HG03039 (cell line): ENCODE data around the gene MORN4.
"Not testable (repeated sequence)": the region's sequence is repeated elsewhere in the genome, so short reads cannot be mapped to it uniquely, and the experiment has no call there.

Source experiments
- ATAC-seq: cut with Tn5 transposase; IDR thresholded peaks from one replicate; pipeline ENCODE4 v1.9.1; 2021; ENCODE audit warnings: mild to moderate bottlenecking, moderate library complexity; ENCODE audit not compliant: unreplicated experiment

Gene MORN4

DNA sequence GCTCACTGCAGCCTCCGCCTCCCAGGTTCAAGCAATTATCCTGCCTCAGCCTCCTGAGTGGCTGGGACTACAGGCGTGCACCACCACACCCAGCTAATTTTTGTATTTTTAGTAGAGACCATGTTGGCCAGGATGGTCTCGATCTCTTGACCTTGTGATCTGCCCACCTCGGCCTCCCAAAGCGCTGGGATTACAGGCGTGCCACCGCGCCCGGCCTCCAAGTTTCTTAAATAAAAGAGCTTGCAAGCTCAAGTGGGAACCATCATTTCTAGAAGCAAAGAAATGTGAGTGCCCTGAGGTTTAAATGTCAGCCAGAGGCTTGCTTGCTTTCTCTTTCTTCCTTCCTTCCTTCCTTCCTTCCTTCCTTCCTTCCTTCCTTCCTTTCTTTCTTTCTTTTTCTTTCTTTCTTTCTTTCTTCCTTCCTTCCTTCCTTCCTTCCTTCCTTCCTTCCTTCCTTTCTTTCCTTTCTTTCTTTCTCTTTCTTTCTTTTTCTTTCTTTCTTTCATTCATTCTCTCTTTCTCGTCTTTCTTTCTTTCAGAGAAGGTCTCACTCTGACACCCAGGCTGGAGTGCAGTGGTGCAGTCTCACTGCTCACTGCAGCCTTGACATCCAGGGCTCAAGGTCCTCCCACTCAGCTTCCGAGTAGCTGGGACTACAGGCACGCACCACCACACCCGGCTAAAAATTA, 9.3 kb upstream of the MORN4 start:
- not testable (repeated sequence) for ATAC-seq

DNA sequence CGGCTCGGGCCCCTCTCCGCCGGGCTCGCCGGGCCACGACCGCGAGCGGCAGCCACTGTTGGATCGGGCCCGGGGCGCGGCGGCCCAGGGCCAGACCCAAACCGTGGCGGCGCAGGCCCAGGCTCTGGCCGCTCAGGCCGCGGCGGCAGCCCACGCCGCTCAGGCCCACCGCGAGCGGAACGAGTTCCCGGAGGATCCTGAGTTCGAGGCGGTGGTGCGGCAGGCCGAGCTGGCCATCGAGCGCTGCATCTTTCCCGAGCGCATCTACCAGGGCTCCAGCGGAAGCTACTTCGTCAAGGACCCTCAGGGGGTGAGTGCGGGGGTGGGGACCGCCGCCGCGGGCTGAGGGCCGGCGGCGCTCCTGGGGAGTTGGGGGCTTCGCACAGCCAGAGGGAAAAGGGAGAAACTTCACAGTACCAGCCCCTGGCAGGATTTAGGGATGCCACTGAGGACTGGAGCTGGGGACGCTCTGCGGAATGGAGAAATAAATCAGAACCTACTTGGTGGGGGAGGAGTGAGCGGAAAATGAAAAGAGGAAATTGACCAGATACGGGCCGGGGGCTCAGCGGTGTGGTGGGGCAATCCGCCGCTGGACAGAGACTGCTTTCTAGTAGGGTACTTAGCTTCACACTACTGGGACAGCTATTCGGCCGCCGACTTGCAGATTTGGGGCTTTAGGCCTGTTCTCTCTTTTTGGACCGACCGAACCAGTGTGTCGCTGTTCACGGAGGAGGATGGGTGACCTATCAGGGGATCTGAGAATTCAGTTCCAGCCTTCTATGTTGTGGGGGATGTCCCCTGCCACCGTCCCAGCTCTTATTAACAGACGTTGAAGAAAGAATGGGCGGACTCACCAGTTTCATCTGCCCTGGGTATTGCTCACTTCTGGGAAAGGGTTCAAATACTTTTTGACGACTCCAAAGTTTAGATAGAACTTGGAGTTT, 7.8 kb upstream of the MORN4 start:
- ATAC-seq = no peak

DNA sequence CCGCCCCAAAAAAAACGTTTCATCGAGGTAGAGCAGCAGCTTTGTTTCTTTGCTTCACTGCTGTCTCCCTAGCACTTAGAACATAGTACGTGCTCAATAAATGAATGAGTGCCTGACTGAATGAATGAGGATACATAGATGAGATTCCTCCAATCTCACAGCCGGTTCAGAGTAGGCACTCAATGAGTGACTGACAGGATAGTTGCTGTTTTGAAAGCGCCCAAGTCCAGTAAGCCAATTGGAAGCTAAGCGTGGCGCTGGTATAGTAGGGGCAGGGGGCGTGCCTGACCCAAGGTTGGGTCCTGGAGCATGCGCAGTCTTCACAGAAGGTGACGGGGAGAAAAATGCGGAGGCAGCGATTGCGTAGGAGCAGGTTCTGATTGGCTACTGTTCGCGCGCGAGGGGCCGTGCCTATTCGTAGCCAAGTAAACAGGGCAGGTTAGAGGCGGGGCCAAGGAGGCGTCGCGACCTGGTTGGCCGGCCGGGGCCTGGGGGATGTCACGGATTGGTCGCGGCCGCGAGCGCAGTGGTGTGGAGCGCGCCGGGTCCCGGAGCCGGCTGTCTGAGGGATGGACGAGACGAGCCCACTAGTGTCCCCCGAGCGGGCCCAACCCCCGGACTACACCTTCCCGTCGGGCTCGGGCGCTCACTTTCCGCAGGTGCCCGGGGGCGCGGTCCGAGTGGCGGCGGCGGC, 7.0 kb upstream of the MORN4 start, which contains the start of gene PI4K2A:
Gene PI4K2A (plus strand): TSS at position 498 of the 694 bp plus-strand sequence. CDS start 72 bp downstream, at position 570.
- peak; percentile 97 for ATAC-seq

DNA sequence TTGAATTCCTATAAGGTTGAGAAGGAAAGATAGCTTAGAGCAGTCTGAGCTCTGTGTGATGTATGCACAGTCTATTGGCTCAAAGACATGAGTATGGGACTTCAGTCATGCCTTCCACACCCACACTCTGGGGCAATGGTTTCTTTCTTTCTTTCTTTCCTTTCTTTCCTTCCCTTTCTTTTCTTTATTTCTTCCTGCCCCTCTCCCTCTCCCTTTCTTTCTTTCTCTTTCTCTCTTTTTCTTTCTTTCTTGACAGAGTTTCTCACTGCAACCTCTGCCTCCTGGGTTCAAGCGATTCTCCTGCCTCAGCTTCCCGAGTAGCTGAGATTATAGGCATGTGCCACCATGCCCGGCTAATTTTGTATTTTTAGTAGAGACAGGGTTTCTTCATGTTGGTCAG, 5.8 kb upstream of the MORN4 start:
- not testable (repeated sequence) for ATAC-seq

DNA sequence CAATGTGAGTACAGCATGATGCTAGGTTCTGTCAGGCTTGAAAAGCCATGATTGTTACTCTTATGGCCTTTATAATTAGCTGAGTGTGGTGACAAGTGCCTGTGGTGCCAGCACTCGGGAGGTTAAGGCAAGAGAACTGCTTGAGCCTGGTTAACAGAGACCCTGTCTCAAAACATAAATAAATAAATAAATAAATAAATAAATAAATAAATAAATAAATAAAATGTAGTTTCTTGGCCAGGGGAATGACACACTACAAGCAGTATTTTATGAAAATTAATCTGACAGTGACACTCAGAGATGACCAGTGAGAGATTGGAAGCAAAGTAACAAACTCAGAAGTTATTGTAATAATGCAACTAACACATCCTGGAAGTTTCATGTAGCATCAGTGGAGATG, 2.3 kb upstream of the MORN4 start:
- no peak for ATAC-seq

DNA sequence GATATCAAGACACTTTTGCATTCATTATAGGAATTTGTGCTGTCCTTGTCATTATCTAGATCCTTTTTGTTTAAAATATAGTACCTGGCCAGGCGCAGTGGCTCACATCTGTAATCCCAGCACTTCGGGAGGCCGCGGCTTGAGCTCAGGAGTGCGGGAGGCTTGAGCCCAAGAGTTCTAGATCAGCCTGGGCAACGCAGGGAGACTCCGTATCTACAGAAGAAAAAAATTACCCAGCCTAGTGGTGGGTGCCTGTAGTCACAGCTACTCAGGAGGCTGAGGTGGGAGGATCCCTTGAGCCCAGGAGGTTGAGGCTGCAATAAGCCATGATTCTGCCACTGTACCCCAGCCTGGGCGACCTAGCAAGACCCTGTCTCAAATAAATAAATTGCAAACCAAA, 621 bp upstream of the MORN4 start:
- no peak for ATAC-seq

DNA sequence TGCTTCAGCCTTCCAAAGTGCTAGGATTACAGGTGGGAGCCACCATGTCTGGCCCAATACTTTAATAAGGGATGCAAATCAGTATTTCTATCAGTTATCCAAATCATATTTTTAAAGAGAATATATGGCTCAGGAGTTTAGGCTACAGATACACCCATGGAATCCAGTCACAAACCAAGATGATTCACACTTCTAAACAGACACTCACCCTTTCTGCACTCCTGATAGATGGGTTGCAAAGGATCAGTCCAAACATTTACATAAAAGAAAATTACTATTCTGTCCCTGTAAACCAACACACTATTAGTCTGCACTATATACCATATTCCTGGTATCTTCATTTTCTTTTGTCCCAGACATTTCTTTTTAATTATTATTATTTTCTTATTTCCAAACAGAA, 2.2 kb downstream of the MORN4 start:
- no peak for ATAC-seq

DNA sequence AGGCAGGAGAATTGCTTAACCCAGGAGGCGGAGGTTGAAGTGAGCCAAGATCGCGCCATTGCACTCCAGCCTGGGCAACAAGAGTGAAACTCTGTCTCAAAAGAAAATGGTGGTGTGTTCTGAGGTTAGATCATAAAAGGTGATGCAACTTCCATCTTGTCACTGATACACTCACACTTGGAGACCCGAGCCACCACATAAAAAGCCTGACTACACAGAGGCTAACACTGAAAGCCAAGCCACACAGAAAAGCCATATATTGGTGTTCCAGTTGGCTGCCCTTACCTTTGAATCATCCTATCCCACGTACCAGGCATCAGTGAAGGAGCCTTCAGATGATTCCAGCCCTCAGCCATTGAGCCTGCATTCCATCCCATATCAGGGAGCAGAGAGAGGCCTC, 4.0 kb downstream of the MORN4 start:
- no peak for ATAC-seq

DNA sequence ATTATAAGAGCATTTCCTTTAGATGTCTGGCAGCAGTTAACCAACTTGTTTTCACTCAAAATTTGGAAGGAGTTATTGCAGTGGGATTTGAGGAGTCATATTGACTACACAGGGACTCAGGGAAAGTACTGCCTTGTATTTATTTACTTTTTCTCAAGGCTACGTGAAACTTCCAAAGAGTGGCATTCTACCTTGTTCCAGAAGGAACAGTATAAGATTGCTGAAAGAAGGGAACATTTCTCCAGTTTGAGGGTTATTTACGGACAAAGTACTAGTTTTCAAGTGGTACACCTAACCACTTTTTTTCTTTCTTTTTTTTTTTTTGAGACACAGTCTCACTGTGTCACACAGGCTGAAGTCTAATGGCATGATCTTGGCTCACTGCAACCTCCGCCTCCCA, 5.1 kb downstream of the MORN4 start:
- ATAC-seq = no peak

DNA sequence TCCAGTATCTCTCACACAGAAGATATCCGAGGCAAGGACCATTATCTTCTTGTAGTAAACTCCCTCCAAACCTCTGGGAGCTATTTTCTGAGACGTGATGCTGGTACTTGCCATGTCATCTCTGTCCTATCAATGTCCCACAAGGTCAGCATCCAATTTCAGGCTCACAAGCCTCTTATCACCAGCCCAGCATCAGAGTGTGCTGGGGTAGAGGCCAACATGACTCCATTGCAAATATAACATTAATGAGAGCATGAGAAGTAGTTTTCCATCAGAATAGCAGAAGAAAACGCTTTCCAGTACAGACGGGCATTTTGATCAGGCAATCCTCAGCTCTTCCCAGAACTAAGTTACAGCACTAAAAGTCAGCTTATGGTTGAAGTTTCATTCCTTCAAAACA, 5.6 kb downstream of the MORN4 start:
- ATAC-seq = no peak

DNA sequence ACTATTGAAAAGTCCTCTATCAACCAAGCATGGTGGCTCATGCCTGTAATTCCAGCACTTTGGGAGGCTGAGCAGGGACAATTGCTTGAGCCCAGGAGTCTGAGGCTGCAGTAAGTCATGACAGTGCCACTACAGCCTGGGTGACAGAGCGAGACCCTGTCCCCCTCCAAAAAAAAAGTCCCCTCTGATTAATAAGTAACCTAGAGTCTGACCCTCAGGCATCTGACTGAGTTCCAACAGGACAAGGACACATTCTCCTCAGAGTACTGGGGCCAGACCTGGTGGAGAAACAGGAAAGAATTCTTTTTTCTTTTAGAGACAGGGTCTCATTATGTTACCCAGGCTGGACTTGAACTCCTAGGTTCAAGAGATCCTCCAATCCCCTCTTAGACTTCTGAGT, 10.0 kb downstream of the MORN4 start:
- no peak for ATAC-seq

DNA sequence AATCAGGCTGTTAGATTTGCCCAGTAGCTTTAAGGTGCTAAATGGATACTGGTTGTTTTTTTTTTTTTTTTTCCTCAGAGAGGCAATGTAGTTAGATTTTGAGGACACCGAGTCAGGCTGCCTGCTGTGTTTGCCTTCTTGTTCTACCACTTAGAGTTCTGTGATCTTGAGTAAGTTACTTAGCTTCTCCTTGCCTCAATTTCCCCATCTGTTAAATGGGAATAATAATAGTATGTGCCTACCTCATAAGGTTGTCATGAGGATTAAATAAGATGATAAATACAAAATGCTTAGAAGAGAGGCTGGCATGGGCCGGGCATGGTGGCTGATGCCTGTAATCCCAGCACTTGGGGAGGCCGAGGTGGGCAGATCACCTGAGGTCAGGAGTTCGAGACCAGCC, 14.6 kb downstream of the MORN4 start:
- ATAC-seq = no peak

DNA sequence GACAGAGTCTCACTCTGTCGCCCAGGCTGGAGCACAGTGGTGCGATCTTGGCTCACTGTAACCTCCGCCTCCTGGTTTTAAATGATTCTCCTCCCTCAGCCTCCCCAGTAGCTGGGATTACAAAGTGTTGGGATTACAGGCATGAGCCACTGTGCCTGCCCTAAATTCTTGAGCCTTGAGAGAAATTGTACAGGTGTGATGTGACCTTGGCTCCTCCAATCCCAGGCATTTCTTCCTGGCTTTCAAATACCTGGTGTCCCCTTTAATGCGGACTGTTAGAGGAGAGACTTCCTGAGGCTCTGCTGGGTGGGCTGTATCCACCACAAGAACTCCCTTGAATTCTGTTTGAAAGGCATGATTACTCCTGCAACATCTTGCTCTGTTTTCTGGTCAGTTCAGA, 15.0 kb downstream of the MORN4 start:
- ATAC-seq = no peak

DNA sequence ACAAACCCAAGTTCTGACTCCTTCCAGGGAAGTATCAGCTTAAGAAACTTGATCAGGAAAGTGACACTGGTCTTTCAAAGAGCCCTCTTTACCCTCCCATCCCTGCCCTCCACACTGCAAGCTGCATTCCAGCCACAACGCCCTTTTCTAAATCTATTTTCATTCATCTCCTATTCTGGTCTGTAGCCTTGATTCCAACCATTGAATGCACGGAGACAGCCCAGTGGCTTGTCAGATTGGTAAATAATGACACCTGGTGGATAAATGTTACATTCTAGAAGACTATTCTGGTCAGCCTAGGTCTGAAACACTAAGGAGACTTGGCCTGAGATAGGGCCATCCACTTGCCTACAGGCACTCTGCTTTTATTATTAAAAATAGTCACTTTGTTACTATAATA, 20.9 kb downstream of the MORN4 start:
- ATAC-seq = no peak

DNA sequence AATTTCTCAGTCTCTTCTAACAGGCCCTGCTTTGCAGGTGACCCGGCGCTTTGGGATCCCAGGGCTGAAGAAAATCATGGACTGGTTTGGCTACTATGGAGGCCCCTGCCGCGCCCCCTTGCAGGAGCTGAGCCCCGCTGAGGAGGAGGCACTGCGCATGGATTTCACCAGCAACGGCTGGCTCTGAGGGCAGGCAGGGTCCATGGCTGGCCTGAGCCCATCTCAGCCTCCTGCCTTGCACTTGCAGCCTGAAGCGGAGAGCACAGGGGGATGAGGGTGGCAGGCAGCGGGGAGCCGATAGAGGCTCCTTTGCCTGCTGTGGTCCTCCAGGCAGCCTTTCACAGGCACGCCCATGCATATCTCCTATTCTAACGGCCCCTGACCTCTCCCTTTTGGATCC, 21.8 kb downstream of the MORN4 start:
- ATAC-seq = no peak

DNA sequence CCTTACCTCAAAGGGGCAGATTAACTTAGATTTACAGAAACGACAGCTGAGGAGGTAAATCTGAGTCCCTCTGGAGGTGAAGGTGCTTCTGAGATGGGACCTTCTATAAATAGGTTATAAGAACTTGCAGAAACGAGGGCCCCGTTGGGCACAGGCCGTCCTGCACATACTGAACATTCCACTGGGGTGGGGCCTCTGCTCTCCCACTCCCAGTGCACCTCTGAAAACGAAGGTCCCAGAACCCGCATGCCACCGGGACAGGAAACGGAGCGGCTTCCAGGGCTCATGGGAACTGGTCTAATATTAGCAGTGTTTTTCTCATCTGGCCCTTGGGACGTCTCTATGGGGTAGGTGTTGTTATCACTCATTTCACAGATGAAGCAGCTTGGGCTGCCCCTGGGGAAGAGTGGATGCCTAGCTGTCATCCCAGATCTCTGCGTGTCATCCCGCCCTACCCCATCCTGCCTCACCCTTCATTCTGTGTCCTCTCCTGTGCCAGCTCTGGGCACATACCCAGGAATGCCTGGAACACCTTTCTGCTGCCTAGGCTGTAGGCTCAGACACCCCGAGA, 24.2 kb downstream of the MORN4 start:
- no peak for ATAC-seq

DNA sequence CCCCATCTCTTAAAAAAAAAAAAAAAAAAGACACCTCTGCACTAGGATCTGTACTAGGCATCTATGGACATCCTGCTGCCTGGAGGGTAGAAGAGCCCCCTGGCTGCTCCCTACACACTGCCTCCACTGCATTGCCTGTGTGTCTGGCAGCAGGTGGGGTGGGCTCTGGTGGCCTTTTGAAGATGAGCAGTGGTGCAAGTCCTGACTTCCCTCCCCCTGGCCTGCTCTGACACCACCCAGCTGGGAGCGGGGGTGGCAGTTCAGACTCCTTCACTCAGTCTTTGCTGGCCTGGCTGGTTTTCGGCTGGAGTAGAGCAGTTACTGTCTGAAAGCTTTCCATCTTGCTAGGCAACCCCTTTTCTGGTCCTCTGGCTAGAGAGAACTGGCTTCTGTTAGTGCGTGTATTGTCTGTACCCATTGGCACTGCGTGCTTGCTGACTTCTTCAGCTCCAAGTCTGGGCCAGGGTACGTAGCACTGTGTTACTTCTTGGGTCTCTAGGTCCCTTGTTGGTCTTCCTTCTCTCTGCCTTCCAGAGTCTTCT, 26.1 kb downstream of the MORN4 start:
- ATAC-seq = no peak

DNA sequence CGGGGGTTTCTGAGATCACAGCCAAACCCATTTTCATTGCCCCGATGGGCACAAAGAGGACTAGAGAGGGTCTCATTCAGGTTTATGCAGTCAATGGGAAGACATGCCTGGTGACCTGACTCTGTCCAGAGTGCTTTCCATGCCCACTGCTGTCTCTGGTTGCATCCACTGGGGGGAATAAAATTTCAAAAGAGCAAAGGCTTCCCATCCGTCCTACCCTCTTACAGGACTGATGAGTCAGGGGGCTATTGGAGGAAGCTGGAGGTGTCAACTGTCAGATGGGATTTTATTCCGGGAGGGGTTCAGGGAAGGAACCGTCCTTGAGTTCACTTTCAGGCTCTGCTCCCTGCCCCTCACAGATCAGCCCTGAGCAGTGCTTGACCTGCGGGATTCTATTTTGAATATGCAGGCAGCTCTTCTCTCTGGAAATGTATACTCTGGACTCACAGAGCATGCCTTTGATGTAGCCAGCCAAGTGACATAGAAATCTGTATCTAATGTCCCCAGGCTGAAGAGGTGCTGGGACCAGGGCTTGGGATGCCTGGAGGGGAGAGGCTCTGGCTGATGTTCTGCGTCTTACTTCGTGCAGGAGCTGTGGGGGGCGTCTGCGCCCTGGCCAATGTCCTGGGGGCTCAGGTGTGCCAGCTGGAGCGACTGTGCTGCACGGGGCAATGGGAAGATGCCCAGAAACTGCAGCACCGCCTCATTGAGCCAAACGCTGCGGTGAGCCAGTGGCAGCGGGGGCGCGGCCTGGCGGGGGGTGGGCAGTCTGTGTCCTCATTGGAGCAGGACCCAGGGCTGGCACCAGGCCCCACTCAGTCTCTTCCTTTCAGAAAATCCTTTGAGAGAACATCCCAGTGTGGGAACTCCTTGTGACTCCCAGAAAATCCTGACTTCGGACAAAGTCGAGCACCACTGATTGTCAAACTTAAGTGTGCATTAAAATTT, 31.8 kb downstream of the MORN4 start:
- ATAC-seq = no peak

DNA sequence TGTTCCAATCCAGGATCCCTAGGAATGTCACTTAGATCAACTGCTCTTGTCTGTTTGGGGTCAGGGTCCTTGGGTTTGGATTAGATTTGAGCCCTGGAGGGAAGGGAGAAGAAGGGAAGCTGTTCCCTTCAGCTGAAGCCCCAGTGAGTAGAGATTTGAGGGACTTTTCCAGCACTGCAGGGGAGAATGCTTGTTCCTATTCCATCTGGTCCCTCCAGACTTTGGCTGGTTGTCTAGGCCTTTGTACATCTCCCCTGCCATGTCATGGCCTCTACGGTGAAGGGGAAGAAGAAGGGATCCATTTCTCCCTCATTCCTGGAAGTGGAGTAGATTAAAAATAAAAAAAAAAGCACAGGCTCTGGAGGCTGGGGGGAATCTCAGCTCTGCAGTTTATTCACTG, 32.7 kb downstream of the MORN4 start:
- no peak for ATAC-seq

DNA sequence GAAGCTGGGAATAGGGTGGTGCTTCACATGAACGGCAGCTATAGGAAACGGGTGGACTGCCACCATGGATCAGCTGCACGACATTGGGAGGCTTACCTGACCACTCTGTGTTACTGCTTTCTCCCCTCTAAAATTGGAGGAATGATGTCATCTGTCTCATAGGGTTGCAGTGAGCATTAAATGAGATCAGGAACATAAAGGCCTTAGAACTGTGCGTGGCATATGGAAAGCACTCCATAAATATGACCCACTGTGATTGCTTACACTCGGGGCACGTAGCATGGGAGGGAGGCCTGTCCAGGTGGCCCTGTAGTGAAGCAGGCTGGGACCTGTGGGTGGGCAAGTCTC, 34.1 kb downstream of the MORN4 start:
- ATAC-seq = no peak
